ENCODE measurements around the gene PHF24. TPM values are rescaled to one million over a fixed set of nuclear protein-coding genes. Genes with fewer than 3 reads are reported as not detected.

Gene PHF24
- total RNA-seq, 2 experiments from 2014 or later = not detected

DNA sequence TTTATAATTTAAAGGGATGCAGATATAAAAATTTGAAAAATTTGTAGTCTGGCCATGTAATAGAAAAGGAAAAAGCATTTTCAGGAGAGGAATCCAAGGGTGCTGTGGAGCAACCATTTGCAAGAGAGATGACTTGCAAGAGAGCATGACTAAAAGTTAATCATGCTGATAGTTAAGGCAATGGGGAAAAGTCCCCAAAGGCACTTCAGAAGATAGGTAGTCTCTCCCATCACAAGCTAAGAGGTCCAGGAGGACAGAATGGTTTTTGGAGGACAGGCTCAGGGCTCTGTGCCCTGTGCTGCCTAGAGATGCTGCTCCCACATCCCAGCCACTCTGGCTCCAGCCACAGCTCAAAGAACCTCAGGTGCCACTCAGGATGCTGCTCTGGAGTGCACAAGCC lies 70.3 kb downstream of the PHF24 start:
- no peaks in the 10 kb centered on the region for H3K27me3 Mint-ChIP-seq (ENCODE audit: low read depth)
- no peak overlapping the region for H3K27ac Mint-ChIP-seq
- H3K4me3 Mint-ChIP-seq = no peak overlapping the region
- peaks cover 4% of the 10 kb centered on the region for H3K36me3 Mint-ChIP-seq (ENCODE audit: low read depth)
- ChIA-PET CTCF (interaction anchor here (0.8 to 2.8 kb wide), 7 partner anchors 8 to 721 kb away, joined by 3 to 19 read pairs (median 4); partner anchors contain the start of gene RGP1), POLR2A (interaction anchor here (1.2 kb wide), 1 partner anchor 17 kb away, joined by 3 read pairs; no protein-coding TSS in a partner anchor)
- H3K9me3 Mint-ChIP-seq (ENCODE audit: insufficient read depth) = no peaks in the 10 kb centered on the region
- H3K4me1 Mint-ChIP-seq (ENCODE audit: low read depth) = peaks cover 15% of the 10 kb centered on the region
- ATAC-seq (no peak), DNase-seq (no peak)

DNA sequence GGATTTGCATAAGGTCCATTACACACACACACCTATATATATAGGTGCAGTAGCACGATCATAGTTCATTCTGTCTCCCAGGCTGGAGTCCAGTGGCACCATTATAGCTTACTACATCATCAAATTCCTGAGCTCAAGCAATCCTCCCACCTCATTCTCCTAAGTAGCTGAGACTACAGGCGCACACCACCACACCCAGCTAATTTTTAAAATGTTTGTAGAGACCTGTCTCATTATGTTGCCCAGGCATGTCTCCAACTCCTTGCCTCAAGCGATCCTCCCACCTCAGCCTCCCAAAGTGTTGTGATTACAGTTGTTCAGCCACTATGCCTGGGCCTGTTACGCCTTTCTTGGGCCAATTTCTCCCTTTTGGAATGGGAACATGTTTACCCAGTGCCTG lies 71.2 kb downstream of the PHF24 start:
- Mint-ChIP-seq H3K4me1 (ENCODE audit: low read depth) (peaks cover 10% of the 10 kb centered on the region), H3K36me3 (ENCODE audit: low read depth) (peaks cover under 1% of the 10 kb centered on the region), H3K27ac (no peak overlapping the region), H3K27me3 (ENCODE audit: low read depth) (no peaks in the 10 kb centered on the region), H3K4me3 (no peak overlapping the region), H3K9me3 (ENCODE audit: insufficient read depth) (no peaks in the 10 kb centered on the region)
- CTCF ChIA-PET = interaction anchor here (0.9 to 1.1 kb wide), 2 partner anchors 22 to 23 kb away, joined by 3 to 7 read pairs; no protein-coding TSS in a partner anchor
- DNase-seq = no peak
- ATAC-seq = no peak
- POLR2A ChIA-PET = interaction anchor here (1.2 kb wide), 1 partner anchor 16 kb away, joined by 3 read pairs; no protein-coding TSS in a partner anchor

- Mint-ChIP-seq H3K36me3 (ENCODE audit: low read depth) (no peaks in the 10 kb centered on the region), H3K4me1 (ENCODE audit: low read depth) (peaks cover 10% of the 10 kb centered on the region), H3K9me3 (ENCODE audit: insufficient read depth) (no peaks in the 10 kb centered on the region), H3K27ac (no peak overlapping the region), H3K27me3 (ENCODE audit: low read depth) (no peaks in the 10 kb centered on the region), H3K4me3 (no peak overlapping the region)
- ATAC-seq (no peak), DNase-seq (no peak)
- CTCF ChIA-PET = interaction anchor here (1.1 kb wide), 1 partner anchor 21 kb away, joined by 7 read pairs; no protein-coding TSS in a partner anchor
- POLR2A ChIA-PET = no interaction called here
These were observed 71.8 kb downstream of the PHF24 start for GRCh38 chr9:35029852-35030251.

Other genes with a start within 250 kb of the PHF24 start
- gene CCL21, start 248.1 kb upstream of the PHF24 start, total RNA-seq = not detected
- gene DNAJB5, start 31.5 kb downstream of the PHF24 start, total RNA-seq = 1 to 10 TPM; 5.1 to 5.5 TPM
- 100 to 1,000 TPM; 214 to 217 TPM for gene VCP, start 114.3 kb downstream of the PHF24 start, total RNA-seq
- 100 to 1,000 TPM; 125 to 136 TPM for gene FANCG, start 121.7 kb downstream of the PHF24 start, total RNA-seq
- 10 to 100 TPM; 22.6 to 23.0 TPM for gene PIGO, start 138.3 kb downstream of the PHF24 start, total RNA-seq
- 100 to 1,000 TPM; 130 to 138 TPM for gene STOML2, start 144.8 kb downstream of the PHF24 start, total RNA-seq
- 10 to 100 TPM; 14.5 to 17.0 TPM for gene ATOSB, start 157.6 kb downstream of the PHF24 start, total RNA-seq
- gene UNC13B, start 203.7 kb downstream of the PHF24 start, total RNA-seq = under 1 TPM; 0.29 to 0.57 TPM

Measured in activated CD8-positive, alpha-beta T cell treated with anti-CD3 and anti-CD28 coated beads, Interleukin-2, amount 10 ng/mL, durations not matched to agents 7 days and 5 days (primary cell).